ENCODE measurements around the gene ACTMAP.
"Not testable (repeated sequence)": the region's sequence is repeated elsewhere in the genome, so short reads cannot be mapped to it uniquely, and the experiment has no call there.

ACTMAP gene

GRCh38 chr19:40742477-40742876, 7.8 kb downstream of the ACTMAP start:
- DNase-seq, result no peak

- no peak for DNase-seq
Measured at GRCh38 chr19:40741527-40742390, 8.5 kb downstream of the ACTMAP start.

GRCh38 chr19:40740747-40741146, 9.5 kb downstream of the ACTMAP start:
- no peak for DNase-seq

GRCh38 chr19:40739871-40740703, 10.2 kb downstream of the ACTMAP start:
- DNase-seq, result no peak

- DNase-seq, result no peak
Measured at GRCh38 chr19:40739030-40739839, 11.0 kb downstream of the ACTMAP start.

- DNase-seq, result no peak
Measured at GRCh38 chr19:40737102-40737644, 13.1 kb downstream of the ACTMAP start.

- DNase-seq, result no peak
Measured at GRCh38 chr19:40736661-40737060, 13.6 kb downstream of the ACTMAP start.

GRCh38 chr19:40735013-40735771, 15.1 kb downstream of the ACTMAP start:
- DNase-seq, result no peak

- no peak for DNase-seq
Measured at GRCh38 chr19:40733149-40733548, 17.1 kb downstream of the ACTMAP start.

- DNase-seq, result not testable (repeated sequence)
Measured at GRCh38 chr19:40732304-40732703, 18.0 kb downstream of the ACTMAP start.

GRCh38 chr19:40730065-40730464, 20.2 kb downstream of the ACTMAP start:
- not testable (repeated sequence) for DNase-seq

- no peak for DNase-seq
Measured at GRCh38 chr19:40726279-40726678, 24.0 kb downstream of the ACTMAP start.

- no peak for DNase-seq
Measured at GRCh38 chr19:40724855-40725254, 25.4 kb downstream of the ACTMAP start.

- DNase-seq, result no peak
Measured at GRCh38 chr19:40724315-40724714, 26.0 kb downstream of the ACTMAP start.

GRCh38 chr19:40723661-40724254, 26.5 kb downstream of the ACTMAP start:
- no peak for DNase-seq

GRCh38 chr19:40721936-40722661, 28.2 kb downstream of the ACTMAP start:
- no peak for DNase-seq

GRCh38 chr19:40721140-40721486, 29.2 kb downstream of the ACTMAP start:
- no peak for DNase-seq

- peak; percentile 5 for DNase-seq
Measured at GRCh38 chr19:40719414-40719894, 30.8 kb downstream of the ACTMAP start.

- peak; percentile 16 for DNase-seq
Measured at GRCh38 chr19:40718774-40719391, 31.4 kb downstream of the ACTMAP start.

All from NCI-H2029 (cell line).